NCI-H1417 (cell line): ENCODE measurements around the gene PDLIM3.
"Not testable (repeated sequence)": the region's sequence is repeated elsewhere in the genome, so short reads cannot be mapped to it uniquely, and the experiment has no call there.

Experiments
- DNase-seq, 3 experiments: peaks; one replicate each; lab custom pipeline; 2025; lab: John Stamatoyannopoulos, UW

PDLIM3 gene

GRCh38 chr4:185520119-185520518 lies 15.2 kb downstream of the PDLIM3 start:
- no peak for DNase-seq

GRCh38 chr4:185518494-185518893 lies 16.8 kb downstream of the PDLIM3 start:
- no peak for DNase-seq

- no peak for DNase-seq
Observed at GRCh38 chr4:185518069-185518468, 17.2 kb downstream of the PDLIM3 start.

GRCh38 chr4:185515248-185515647 lies 20.1 kb downstream of the PDLIM3 start:
- no peak for DNase-seq

GRCh38 chr4:185514182-185514697 lies 21.1 kb downstream of the PDLIM3 start:
- no peak for DNase-seq

- no peak for DNase-seq
Observed at GRCh38 chr4:185513489-185514181, 21.7 kb downstream of the PDLIM3 start.

- no peak for DNase-seq
Observed at GRCh38 chr4:185512516-185512915, 22.8 kb downstream of the PDLIM3 start.

- DNase-seq, result not testable (repeated sequence)
Observed at GRCh38 chr4:185511243-185511642, 24.1 kb downstream of the PDLIM3 start.

GRCh38 chr4:185510806-185511205 lies 24.5 kb downstream of the PDLIM3 start:
- DNase-seq, result no peak

- DNase-seq, result peak; percentile 8 to 65 (median 26)
Observed at GRCh38 chr4:185508181-185508580, 27.1 kb downstream of the PDLIM3 start.

GRCh38 chr4:185506422-185506821 lies 28.9 kb downstream of the PDLIM3 start:
- DNase-seq, result no peak

- no peak for DNase-seq
Observed at GRCh38 chr4:185504098-185505047, 30.9 kb downstream of the PDLIM3 start.

GRCh38 chr4:185502386-185502785 lies 32.9 kb downstream of the PDLIM3 start:
- DNase-seq, result no peak

GRCh38 chr4:185500576-185500975 lies 34.7 kb downstream of the PDLIM3 start:
- DNase-seq, result no peak

GRCh38 chr4:185500035-185500434 lies 35.3 kb downstream of the PDLIM3 start:
- DNase-seq, result no peak

- no peak for DNase-seq
Observed at GRCh38 chr4:185488650-185489049, 46.7 kb downstream of the PDLIM3 start.

GRCh38 chr4:185481401-185481800 lies 53.9 kb downstream of the PDLIM3 start:
- no peak for DNase-seq

GRCh38 chr4:185480016-185480732 lies 55.1 kb downstream of the PDLIM3 start:
- peak in 2 of 3 experiments; percentile 20 to 65 for DNase-seq

- peak in 1 of 3 experiments; percentile 28 for DNase-seq
Observed at GRCh38 chr4:185479507-185479971, 55.8 kb downstream of the PDLIM3 start.

- DNase-seq, result no peak
Observed at GRCh38 chr4:185473247-185473646, 62.1 kb downstream of the PDLIM3 start.

GRCh38 chr4:185472103-185472542 lies 63.2 kb downstream of the PDLIM3 start:
- peak in 2 of 3 experiments; percentile 54 to 74 for DNase-seq
